Measurements from ENCODE around the gene MICU1.
A peak's percentile ranks its signal among the peaks of the same experiment; 100 is the strongest.
"Not testable (repeated sequence)": the region's sequence is repeated elsewhere in the genome, so short reads cannot be mapped to it uniquely, and the experiment has no call there.

MICU1 gene

GRCh38 chr10:72429931-72430330 is 195.9 kb downstream of the MICU1 start:
- DNase-seq, result no peak

- peak; percentile 30 for DNase-seq
Observed at GRCh38 chr10:72426986-72427385, 198.9 kb downstream of the MICU1 start.

- DNase-seq, result no peak
Observed at GRCh38 chr10:72425133-72425532, 200.7 kb downstream of the MICU1 start.

GRCh38 chr10:72424561-72424960 is 201.3 kb downstream of the MICU1 start:
- no peak for DNase-seq

GRCh38 chr10:72423426-72423825 is 202.5 kb downstream of the MICU1 start:
- no peak for DNase-seq

GRCh38 chr10:72421885-72422540 is 203.9 kb downstream of the MICU1 start:
- DNase-seq, result no peak

GRCh38 chr10:72419241-72419640 is 206.6 kb downstream of the MICU1 start:
- DNase-seq, result no peak

- DNase-seq, result no peak
Observed at GRCh38 chr10:72418679-72419078, 207.2 kb downstream of the MICU1 start.

GRCh38 chr10:72417971-72418370 is 207.9 kb downstream of the MICU1 start:
- no peak for DNase-seq

GRCh38 chr10:72416661-72417060 is 209.2 kb downstream of the MICU1 start:
- no peak for DNase-seq

GRCh38 chr10:72414642-72415041 is 211.2 kb downstream of the MICU1 start:
- DNase-seq, result no peak

- no peak for DNase-seq
Observed at GRCh38 chr10:72409167-72409566, 216.7 kb downstream of the MICU1 start.

GRCh38 chr10:72407927-72408600 is 217.8 kb downstream of the MICU1 start:
- DNase-seq, result no peak

- no peak for DNase-seq
Observed at GRCh38 chr10:72407471-72407870, 218.4 kb downstream of the MICU1 start.

- not testable (repeated sequence) for DNase-seq
Observed at GRCh38 chr10:72395581-72395980, 230.3 kb downstream of the MICU1 start.

GRCh38 chr10:72392571-72392970 is 233.3 kb downstream of the MICU1 start:
- DNase-seq, result no peak

GRCh38 chr10:72390764-72391163 is 235.1 kb downstream of the MICU1 start:
- DNase-seq, result no peak

GRCh38 chr10:72389716-72390115 is 236.2 kb downstream of the MICU1 start:
- DNase-seq, result no peak

GRCh38 chr10:72389014-72389413 is 236.9 kb downstream of the MICU1 start:
- DNase-seq, result no peak

GRCh38 chr10:72388062-72388461 is 237.8 kb downstream of the MICU1 start:
- DNase-seq, result no peak

- no peak for DNase-seq
Observed at GRCh38 chr10:72386916-72387586, 238.8 kb downstream of the MICU1 start.

GRCh38 chr10:72385724-72386123 is 240.2 kb downstream of the MICU1 start:
- no peak for DNase-seq

- not testable (repeated sequence) for DNase-seq
Observed at GRCh38 chr10:72384982-72385381, 240.9 kb downstream of the MICU1 start.

- DNase-seq, result no peak
Observed at GRCh38 chr10:72379776-72380175, 246.1 kb downstream of the MICU1 start.

Data from NCI-H524 treated with DMSO at 0.1 percent for 48 hours (cell line).